Measurements from ENCODE around the gene LRRC31. TPM values are rescaled to one million over a fixed set of nuclear protein-coding genes. Genes with fewer than 3 reads are reported as not detected.

Gene LRRC31
- total and polyA plus RNA-seq, 2 donors (not counting 1 experiment from before 2014, with no cell fraction given), result not detected

DNA sequence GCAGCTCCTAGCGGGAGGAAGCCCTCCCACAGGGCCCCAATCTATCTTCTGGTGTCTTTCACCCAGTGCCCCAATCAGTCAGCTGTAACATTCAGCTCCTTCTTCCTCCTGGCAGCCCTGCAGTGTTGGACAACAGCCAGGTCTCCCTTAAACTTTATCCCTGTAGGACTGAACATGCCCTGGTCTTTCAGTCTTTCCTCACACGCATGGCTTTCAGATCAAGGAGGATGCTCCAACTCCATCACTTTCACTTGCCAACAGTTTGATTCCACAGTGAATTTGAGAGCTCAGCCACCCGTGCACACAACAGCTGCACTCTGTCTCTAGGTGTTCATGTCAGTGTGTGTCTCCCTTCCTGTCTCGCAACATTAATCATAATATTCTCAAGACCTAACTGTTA lies 28.6 kb downstream of the LRRC31 start:
- no peaks in the 10 kb centered on the region for H3K36me3 ChIP-seq (ENCODE audit: control insufficient read depth, insufficient read depth, low read length)
- H2AFZ ChIP-seq (ENCODE audit: low read length), result peak overlapping the region; percentile 29
- H3K4me3 ChIP-seq (replicated peaks in 1 of 4; ENCODE audit: control extremely low read depth in 1 of 4, insufficient read depth in 1 of 4, low read depth in 3 of 4, low read length in 4 of 4), result no peak overlapping the region
- no peak overlapping the region for H3K4me2 ChIP-seq (ENCODE audit: extremely low read depth, insufficient read depth, low read length)
- H3K27me3 ChIP-seq (ENCODE audit: control insufficient read depth, insufficient read depth, low read length), result no peaks in the 10 kb centered on the region
- H3K27ac ChIP-seq (ENCODE audit: insufficient read depth, low read length), result no peak overlapping the region
- peak in 1 of 2 donors; percentile 33 for DNase-seq (ENCODE audit: low read depth in 2 of 2)
- peaks cover 2% of the 10 kb centered on the region for H3K4me1 ChIP-seq (ENCODE audit: control insufficient read depth, extremely low read depth, insufficient read depth, low read length)
- H4K20me1 ChIP-seq (ENCODE audit: control insufficient read depth, extremely low read depth, insufficient read depth, low read length), result no peaks in the 10 kb centered on the region
- H3K9me3 ChIP-seq (ENCODE audit: control insufficient read depth, insufficient read depth, low read depth, low read length), result no peaks in the 10 kb centered on the region
- TF ChIP-seq, protein P1, sequence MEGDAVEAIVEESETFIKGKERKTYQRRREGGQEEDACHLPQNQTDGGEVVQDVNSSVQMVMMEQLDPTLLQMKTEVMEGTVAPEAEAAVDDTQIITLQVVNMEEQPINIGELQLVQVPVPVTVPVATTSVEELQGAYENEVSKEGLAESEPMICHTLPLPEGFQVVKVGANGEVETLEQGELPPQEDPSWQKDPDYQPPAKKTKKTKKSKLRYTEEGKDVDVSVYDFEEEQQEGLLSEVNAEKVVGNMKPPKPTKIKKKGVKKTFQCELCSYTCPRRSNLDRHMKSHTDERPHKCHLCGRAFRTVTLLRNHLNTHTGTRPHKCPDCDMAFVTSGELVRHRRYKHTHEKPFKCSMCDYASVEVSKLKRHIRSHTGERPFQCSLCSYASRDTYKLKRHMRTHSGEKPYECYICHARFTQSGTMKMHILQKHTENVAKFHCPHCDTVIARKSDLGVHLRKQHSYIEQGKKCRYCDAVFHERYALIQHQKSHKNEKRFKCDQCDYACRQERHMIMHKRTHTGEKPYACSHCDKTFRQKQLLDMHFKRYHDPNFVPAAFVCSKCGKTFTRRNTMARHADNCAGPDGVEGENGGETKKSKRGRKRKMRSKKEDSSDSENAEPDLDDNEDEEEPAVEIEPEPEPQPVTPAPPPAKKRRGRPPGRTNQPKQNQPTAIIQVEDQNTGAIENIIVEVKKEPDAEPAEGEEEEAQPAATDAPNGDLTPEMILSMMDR (conservative IDR thresholded peaks at IDR 0.05 in 1 of 2, IDR thresholded peaks at IDR 0.05 in 1 of 2; ENCODE audit: low read depth in 1 of 2, low read length in 2 of 2), result no peak
- no peak for TF ChIP-seq EZH2 (IDR thresholded peaks at IDR 0.05; ENCODE audit: low read length, missing control alignments)
- H3K79me2 ChIP-seq (ENCODE audit: control insufficient read depth, insufficient read depth, low read length), result no peaks in the 10 kb centered on the region
- H3K9ac ChIP-seq (ENCODE audit: insufficient read depth, low read length), result no peak overlapping the region

DNA sequence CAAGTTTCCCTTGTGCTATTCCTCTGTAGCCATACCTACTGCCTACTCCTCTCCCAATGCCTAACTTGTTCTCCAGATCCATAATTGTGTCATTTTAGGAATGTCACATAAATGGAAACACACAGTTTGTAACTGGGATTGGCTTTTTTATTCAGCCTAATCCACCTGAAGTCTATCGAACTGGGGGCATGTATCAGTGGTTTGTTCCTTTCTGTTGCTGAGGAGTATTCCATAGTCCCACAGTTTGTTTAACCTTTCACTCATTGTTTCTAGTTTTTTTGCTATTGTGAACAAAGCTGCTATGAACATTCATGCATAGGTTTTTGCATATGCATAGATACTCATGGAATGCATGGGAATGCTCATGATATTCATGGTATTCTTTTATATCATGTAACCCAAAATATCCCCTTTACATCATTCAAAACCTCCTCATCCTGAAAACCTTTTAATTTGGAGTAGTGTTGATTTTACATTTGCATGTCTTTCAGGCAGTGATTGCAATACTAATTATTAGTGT lies 31.2 kb downstream of the LRRC31 start:
- no peak for DNase-seq (ENCODE audit: low read depth in 2 of 2)
- Histone ChIP-seq H3K27me3 (ENCODE audit: control insufficient read depth, insufficient read depth, low read length) (no peaks in the 10 kb centered on the region), H3K36me3 (ENCODE audit: control insufficient read depth, insufficient read depth, low read length) (no peaks in the 10 kb centered on the region), H3K9ac (ENCODE audit: insufficient read depth, low read length) (no peak overlapping the region), H3K4me2 (ENCODE audit: extremely low read depth, insufficient read depth, low read length) (no peak overlapping the region), H3K4me3 (replicated peaks in 1 of 4; ENCODE audit: control extremely low read depth in 1 of 4, insufficient read depth in 1 of 4, low read depth in 3 of 4, low read length in 4 of 4) (no peak overlapping the region), H3K4me1 (ENCODE audit: control insufficient read depth, extremely low read depth, insufficient read depth, low read length) (peaks cover 2% of the 10 kb centered on the region), H3K79me2 (ENCODE audit: control insufficient read depth, insufficient read depth, low read length) (no peaks in the 10 kb centered on the region), H2AFZ (ENCODE audit: low read length) (no peak overlapping the region), H3K9me3 (ENCODE audit: control insufficient read depth, insufficient read depth, low read depth, low read length) (no peaks in the 10 kb centered on the region), H4K20me1 (ENCODE audit: control insufficient read depth, extremely low read depth, insufficient read depth, low read length) (no peaks in the 10 kb centered on the region), H3K27ac (ENCODE audit: insufficient read depth, low read length) (no peak overlapping the region)
- no peak for TF ChIP-seq EZH2 (IDR thresholded peaks at IDR 0.05; ENCODE audit: low read length, missing control alignments)
- TF ChIP-seq, protein P1 (conservative IDR thresholded peaks at IDR 0.05 in 1 of 2, IDR thresholded peaks at IDR 0.05 in 1 of 2; ENCODE audit: low read depth in 1 of 2, low read length in 2 of 2), result no peak

DNA sequence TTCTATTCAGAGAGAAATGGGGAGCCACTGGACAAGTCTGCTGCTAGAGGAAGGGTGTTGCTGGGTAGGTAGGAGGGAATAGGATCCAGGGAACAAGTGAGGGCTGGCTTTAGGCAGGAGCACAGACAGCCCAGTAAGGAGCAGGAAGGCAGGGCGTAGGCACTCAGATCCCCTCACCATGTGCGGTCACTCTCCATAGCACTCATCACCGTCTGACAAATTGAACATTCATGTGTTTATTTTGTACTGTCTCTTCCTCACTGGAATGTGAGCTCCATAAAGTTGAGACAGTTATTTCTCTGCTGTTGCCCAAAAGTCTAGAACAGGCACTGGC lies 32.8 kb downstream of the LRRC31 start:
- no peak for DNase-seq (ENCODE audit: low read depth in 2 of 2)
- H3K27ac ChIP-seq (ENCODE audit: insufficient read depth, low read length), result no peak overlapping the region
- H4K20me1 ChIP-seq (ENCODE audit: control insufficient read depth, extremely low read depth, insufficient read depth, low read length), result no peaks in the 10 kb centered on the region
- TF ChIP-seq EZH2 (IDR thresholded peaks at IDR 0.05; ENCODE audit: low read length, missing control alignments), result no peak
- TF ChIP-seq, protein P1 (conservative IDR thresholded peaks at IDR 0.05 in 1 of 2, IDR thresholded peaks at IDR 0.05 in 1 of 2; ENCODE audit: low read depth in 1 of 2, low read length in 2 of 2), result no peak
- no peak overlapping the region for H3K4me3 ChIP-seq (replicated peaks in 1 of 4; ENCODE audit: control extremely low read depth in 1 of 4, insufficient read depth in 1 of 4, low read depth in 3 of 4, low read length in 4 of 4)
- no peaks in the 10 kb centered on the region for H3K36me3 ChIP-seq (ENCODE audit: control insufficient read depth, insufficient read depth, low read length)
- H3K9me3 ChIP-seq (ENCODE audit: control insufficient read depth, insufficient read depth, low read depth, low read length), result no peaks in the 10 kb centered on the region
- H3K79me2 ChIP-seq (ENCODE audit: control insufficient read depth, insufficient read depth, low read length), result no peaks in the 10 kb centered on the region
- no peak overlapping the region for H3K9ac ChIP-seq (ENCODE audit: insufficient read depth, low read length)
- no peaks in the 10 kb centered on the region for H3K27me3 ChIP-seq (ENCODE audit: control insufficient read depth, insufficient read depth, low read length)
- H3K4me1 ChIP-seq (ENCODE audit: control insufficient read depth, extremely low read depth, insufficient read depth, low read length), result peaks cover 2% of the 10 kb centered on the region
- H3K4me2 ChIP-seq (ENCODE audit: extremely low read depth, insufficient read depth, low read length), result peak overlapping the region; percentile 13
- peak overlapping the region; percentile 86 for H2AFZ ChIP-seq (ENCODE audit: low read length)
